HG02981 (cell line): Measurements from ENCODE around the gene CASQ1.
A peak's percentile ranks its signal among the peaks of the same experiment; 100 is the strongest.

Experiments
- ATAC-seq: cut with Tn5 transposase; IDR thresholded peaks from one replicate; pipeline ENCODE4 v1.9.1; 2021; ENCODE audit warnings: mild to moderate bottlenecking, moderate library complexity; ENCODE audit not compliant: unreplicated experiment

The CASQ1 gene

DNA sequence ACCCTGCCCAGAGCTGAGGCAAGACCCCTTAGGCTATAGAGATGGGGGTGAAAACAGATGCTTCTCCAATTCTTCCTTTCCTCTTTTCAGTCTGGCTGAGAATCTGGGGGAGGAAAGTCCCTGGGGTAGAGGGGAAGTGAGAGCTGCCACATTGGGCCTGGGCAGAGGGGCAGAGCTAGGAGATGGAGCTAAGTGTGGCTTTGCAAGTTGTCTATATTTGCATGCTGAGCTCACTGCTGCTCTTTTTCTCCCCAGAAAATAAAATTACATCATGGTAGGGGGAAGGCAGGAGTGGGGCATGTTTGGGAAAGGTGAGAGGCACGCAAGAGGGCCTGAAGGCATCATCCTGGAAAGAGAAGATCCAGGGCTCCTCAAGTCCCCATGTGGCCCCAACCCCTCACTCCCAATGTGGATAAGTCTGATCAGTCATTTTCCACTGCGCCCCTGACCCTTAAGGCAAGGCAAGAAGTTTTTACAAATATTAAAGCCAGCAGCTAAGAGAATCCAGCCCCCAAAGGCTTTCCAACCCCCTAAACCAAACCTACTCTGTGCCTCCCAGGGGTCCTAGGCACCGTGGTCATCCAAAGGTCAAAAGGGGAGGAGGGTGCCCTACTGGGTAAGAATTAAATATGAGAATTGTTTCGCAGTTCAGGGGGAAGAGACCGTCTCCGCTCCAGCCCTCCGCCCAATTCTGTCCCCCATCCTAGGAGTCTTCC is 14.3 kb downstream of the CASQ1 start:
- ATAC-seq: peak; percentile 53

DNA sequence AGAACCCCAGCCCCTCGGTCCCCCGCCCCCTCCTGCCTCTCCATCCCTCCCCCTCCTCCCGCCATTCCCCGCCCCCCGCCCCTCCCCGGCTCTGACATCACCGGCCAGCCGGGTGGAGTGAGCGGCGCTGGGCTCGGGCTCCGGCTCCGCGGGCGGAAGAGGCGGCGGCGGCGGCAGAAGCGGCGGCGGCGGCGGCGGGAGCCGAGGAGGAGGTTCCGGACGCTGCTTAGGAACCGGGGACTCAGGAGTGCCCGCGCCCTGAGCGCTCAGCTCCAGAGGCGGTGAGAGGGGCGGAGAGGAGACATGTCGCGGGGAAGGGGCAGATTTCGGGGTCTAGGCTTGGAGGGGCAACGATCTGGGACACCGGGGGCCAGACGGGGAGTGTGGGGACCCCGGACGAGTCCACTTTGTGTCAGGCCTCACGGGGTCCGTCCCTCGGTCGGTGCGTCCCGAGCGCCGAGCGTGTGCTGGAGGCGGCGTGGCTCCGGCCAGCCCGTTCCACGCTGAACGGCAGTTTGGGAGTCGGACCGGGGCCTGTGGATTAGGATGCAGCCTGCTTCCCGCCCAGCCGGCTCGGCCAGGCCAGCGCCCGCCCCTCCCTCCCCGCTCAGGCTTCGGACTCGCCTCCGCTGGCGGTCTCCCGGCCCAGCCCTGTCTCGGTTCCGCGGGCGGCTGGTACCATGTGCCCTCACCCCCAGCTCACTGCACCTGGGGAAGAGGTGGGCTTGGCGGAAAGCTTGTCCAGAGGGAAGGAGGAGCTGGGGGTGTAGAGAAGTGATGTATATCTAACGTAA is 15.1 kb downstream of the CASQ1 start, which contains the start of gene PEA15:
TSS of gene PEA15 (plus strand) at position 143 of the 794 bp plus-strand sequence. CDS start 6,161 bp downstream, outside the sequence.
- peak; percentile 46 for ATAC-seq

GRCh38 chr1:160206036-160206389 is 15.6 kb downstream of the CASQ1 start:
- ATAC-seq: peak; percentile 24

GRCh38 chr1:160206421-160207117 is 16.2 kb downstream of the CASQ1 start:
- ATAC-seq: no peak

GRCh38 chr1:160207118-160207650 is 16.8 kb downstream of the CASQ1 start:
- no peak for ATAC-seq

DNA sequence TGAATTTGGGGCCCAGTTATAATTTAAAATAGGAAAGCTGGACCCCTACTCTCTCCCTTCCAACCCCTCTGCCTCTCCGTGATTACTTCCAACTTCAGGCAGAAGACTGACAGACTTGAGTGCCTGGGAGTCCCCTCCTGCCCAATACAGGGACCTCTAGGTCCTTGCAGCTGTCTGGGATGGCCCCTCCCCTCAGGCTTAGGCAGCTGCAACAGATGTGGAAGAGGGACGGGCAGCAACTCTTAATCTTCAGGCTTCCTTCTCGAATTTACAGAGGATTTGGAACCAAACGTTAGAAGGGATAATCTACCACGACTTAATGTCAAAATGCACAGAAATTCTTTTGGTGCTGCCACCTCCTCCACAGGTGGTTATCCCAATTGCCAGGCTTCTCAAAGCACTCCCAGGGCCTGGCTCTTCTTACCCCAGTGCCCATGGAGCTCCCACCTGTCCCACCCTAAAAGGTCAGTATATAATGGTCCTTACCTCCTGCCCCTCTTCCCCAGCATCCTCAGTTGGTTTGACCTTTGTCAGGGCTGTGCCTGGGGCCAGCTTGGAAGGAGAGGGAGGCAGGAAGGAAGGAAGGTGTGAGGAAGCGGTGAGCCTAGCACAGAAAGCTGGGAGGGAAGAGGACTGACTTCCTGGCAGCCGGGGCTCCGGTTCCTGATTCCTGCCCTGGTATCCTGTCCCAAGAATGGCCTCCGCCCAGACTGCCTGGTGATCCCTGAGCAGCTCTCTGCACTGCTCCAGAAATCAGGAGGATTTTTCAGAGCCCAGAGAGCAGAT is 17.6 kb downstream of the CASQ1 start:
- no peak for ATAC-seq

- no peak for ATAC-seq
These were observed 18.4 kb downstream of the CASQ1 start for GRCh38 chr1:160208557-160209320.

DNA sequence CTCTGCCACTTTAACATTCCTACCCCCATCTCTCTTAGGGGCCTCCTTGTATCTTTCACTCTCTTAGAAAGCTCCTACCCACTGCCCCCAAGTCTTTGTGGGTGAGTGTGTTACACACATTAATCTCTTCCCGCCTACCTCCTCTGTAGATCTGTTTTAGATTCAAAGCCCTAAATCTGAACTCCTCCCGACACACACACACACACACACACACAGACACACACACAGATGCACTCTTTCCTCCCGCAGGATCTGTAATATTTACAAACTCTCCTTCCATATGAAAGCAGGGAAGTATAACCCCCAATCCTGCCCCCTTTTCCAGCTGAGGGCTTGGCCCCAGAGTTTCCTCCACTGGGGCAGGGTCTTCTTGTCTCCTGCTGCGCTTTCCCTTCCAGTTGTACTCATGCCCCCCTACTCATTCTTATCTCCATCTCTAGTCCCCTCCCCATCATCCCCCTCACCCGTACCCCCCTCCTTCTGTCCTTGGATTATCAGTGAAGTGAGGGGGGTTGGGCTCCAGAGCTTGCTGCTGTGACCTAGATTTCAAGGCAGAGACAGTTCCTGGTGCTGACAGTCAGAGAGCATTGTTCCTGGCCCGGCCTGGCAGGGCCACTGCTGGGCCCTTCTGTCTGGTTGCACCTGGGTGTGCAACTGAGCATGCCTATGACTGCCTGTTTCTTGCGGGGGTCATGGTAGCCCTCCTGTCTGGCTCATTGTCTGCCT is 19.1 kb downstream of the CASQ1 start:
- no peak for ATAC-seq

- no peak for ATAC-seq
These were observed 20.2 kb downstream of the CASQ1 start for GRCh38 chr1:160210561-160210960.

- no peak for ATAC-seq
These were observed 20.8 kb downstream of the CASQ1 start for GRCh38 chr1:160211046-160211790.

GRCh38 chr1:160214481-160215140 is 24.2 kb downstream of the CASQ1 start:
- no peak for ATAC-seq

GRCh38 chr1:160216301-160216700 is 25.9 kb downstream of the CASQ1 start:
- ATAC-seq: no peak

- no peak for ATAC-seq
These were observed 27.2 kb downstream of the CASQ1 start for GRCh38 chr1:160217481-160218051.

DNA sequence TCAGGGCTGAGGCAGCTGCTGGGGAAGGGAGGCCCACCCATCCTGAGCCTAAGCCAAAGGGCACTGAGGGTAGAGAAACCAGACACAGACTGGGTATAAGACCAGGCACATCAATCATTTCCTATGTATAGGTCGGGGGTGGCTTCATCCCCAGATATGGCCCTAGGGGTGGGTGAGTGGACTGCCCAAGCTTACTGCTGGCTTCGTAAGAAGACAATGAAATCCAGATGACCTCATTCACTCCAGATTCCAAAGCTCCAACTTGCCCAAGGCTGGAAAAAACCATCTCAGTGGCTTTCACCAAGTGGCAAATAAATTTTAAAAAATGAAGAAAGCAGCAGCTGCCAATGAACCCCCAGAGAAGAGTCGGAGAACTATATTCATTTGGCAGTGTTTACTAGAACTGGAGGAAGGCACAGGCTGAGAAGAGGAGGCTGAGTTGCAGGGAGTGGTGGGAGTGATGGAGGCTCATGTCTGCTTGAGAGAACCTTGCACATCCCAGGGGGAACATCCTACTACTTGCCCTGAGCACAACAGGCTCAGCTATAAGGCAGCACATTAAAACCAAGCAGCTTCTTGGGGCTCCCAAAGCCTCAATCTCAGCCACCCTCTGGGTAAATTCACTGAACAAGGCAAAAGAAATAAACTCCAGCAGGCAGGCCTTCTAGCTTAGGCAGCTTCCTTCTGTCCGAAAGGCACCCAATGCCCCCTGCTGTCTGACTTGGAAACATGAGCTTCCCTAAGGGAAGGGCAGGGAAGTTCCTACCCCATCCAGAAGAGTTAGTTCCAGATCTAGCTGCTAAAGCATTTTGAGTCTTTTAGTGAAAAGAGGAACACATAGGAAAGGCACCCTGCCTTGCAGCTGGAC is 28.9 kb downstream of the CASQ1 start:
- no peak for ATAC-seq

- ATAC-seq: no peak
These were observed 29.9 kb downstream of the CASQ1 start for GRCh38 chr1:160220301-160220700.

GRCh38 chr1:160221089-160221488 is 30.7 kb downstream of the CASQ1 start:
- no peak for ATAC-seq

DNA sequence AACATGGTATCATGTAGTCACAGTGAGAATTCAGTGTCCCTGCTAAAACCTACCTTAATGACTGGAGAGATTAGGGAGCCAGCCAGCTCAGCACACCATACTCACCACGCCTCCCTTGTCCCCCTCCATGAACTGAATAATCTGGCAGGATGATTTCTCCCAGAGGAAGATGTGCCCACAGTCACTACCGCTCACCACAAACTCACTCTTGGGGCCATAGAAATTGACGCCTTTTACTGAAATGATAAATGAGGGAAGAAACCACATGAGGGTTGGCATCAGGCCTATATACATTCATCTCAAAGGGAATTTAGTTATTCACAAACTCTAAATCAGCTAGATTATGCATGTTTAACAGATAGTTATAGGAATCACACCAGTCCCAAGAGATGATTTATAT is 32.2 kb downstream of the CASQ1 start:
- ATAC-seq: no peak
